SKM-1 (cell line): ENCODE results near the gene NUAK2.
A peak's percentile ranks its signal among the peaks of the same experiment; 100 is the strongest.

Experiments used
- DNase-seq: peaks from one replicate; lab custom pipeline; 2025; ENCODE audit not compliant: unreplicated experiment; lab: John Stamatoyannopoulos, UW

The NUAK2 gene

GRCh38 chr1:205275916-205276688, 45.4 kb downstream of the NUAK2 start:
- no peak for DNase-seq

DNA sequence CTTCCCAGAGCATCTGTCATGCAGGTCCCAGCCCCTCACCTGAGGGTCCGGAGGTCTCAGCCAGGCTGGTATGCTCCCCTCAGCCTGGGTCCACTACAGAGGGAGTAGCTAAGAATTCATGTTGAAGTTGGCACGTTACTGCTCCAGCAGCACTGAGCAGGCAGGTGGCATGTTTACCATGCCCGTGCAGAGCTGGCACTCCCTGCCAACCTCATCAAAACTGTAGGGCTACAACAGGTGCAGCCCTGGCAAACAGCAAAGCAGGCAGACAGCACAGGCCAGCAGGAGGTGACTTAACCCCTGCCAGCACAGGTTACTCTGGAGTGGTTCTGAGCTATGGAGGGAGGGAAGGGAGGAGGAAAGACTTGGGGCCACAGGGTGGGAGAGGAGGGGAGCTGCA, 46.4 kb downstream of the NUAK2 start:
- DNase-seq, result no peak

DNA sequence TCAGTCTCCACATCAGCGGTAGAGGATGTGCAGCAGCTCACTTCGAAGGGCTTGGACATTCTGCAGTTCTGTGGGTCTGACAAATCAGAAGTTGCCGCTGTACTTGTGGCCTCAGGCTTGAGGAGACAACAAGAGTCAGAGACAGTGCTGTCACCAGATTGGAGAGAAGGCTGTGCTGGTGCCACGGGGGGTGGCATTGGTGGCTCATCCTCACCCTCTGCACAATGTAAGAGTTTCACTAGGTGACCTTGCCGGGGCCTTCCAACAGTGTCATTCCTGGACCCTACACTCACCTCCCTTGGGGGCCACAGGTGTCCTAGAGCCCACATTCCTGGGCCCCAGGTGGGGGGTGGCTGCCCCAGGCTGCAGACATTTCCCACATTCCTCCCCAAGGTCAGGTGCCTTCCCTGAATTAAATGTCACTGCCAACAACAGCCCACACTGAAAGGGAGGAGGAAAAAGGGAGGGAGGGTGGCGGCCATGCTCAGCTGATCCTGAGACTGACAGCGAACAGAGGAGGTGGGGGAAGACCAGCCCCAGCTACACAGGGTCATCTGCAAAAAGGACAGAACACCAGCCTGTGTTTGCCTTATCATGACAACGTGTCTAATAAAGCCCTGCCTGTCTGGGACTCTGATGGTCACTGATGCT, 47.4 kb downstream of the NUAK2 start:
- DNase-seq, result no peak

- DNase-seq, result peak; percentile 75
Measured at GRCh38 chr1:205273551-205273982, 48.0 kb downstream of the NUAK2 start.

DNA sequence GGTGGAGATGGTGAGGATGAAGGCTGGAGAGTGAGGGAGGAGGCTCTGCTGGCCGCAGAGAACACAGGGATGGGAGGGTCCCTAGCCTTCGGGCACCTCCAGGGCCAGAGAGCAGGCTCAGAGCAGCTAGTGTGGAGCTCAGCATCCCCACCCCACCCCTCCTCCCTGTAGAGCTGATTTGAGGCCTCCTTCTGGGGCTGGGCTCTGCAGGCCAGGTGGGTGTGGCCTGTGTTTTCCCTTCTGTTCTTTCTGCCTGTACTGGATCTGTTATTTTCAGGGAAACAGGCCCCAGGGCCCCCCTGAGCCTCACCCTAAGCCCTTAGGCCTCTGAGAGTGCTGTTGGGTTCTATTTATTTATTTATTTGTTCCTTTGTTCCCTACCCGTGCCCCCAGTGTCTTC, 49.0 kb downstream of the NUAK2 start:
- no peak for DNase-seq

DNA sequence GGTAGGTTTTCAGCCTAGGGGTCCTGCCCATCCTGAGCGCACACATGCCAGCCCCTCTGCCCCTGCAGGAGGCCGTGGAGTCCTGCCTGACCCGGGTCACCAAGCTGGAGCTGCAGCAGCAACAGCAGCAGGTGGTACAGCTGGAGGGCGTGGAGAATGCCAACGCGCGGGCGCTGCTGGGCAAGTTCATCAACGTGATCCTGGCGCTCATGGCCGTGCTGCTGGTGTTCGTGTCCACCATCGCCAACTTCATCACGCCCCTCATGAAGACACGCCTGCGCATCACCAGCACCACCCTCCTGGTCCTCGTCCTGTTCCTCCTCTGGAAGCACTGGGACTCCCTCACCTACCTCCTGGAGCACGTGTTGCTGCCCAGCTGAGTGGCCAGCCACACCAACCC, 49.8 kb downstream of the NUAK2 start:
- no peak for DNase-seq

- no peak for DNase-seq
Measured at GRCh38 chr1:205271277-205271676, 50.3 kb downstream of the NUAK2 start.

DNA sequence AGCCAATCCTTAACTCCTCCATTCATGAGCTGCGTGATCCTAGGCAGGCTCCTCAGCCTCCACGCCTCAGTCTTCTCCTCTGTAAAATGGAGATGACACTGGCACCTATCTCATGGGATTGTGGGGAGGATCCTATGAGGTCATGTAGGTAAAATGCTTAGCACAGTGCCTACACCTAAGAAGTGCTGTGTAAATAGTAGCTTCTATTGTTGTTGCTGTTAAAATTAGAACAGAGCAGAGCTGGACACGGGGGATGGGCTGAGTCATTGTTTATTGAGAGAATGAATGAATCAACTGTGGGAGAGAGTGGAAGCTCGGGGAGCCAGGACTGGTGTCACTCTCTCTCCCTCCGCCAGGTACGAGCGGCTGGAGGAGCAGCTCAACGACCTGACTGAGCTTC, 50.8 kb downstream of the NUAK2 start:
- DNase-seq, result no peak

GRCh38 chr1:205270271-205270670, 51.3 kb downstream of the NUAK2 start:
- DNase-seq, result no peak

GRCh38 chr1:205269711-205270110, 51.8 kb downstream of the NUAK2 start:
- no peak for DNase-seq

- DNase-seq, result no peak
Measured at GRCh38 chr1:205268846-205269680, 52.5 kb downstream of the NUAK2 start.

DNA sequence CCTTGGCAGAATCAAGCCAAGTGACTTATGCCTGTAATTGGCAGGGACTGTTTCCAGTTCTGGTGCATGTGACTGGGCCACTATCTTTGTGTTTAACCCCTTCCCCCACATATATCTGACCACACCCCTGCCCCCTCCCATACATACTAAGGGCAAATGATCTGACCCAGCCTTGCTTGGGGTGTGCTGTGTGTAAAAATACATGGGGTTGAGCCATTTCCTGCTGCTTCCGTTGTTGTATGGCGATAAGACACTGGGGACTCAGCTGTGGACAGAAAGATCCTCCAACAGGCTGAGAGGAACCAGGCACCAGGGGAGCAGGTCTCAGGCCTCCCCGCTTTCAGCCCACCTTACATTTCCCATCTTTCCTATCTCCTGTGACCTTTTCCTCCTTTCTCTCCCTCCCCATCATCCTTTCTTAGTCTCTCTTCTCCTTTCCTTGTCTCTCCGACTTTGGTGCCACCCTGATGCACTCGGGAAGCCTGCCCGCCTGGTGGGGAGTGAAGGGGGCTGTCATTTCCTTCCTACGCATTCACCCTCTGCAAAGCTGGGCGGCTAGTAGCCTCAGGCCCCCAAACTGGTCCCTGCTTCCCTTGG, 54.1 kb downstream of the NUAK2 start:
- no peak for DNase-seq

- DNase-seq, result no peak
Measured at GRCh38 chr1:205266611-205267305, 54.8 kb downstream of the NUAK2 start.

DNA sequence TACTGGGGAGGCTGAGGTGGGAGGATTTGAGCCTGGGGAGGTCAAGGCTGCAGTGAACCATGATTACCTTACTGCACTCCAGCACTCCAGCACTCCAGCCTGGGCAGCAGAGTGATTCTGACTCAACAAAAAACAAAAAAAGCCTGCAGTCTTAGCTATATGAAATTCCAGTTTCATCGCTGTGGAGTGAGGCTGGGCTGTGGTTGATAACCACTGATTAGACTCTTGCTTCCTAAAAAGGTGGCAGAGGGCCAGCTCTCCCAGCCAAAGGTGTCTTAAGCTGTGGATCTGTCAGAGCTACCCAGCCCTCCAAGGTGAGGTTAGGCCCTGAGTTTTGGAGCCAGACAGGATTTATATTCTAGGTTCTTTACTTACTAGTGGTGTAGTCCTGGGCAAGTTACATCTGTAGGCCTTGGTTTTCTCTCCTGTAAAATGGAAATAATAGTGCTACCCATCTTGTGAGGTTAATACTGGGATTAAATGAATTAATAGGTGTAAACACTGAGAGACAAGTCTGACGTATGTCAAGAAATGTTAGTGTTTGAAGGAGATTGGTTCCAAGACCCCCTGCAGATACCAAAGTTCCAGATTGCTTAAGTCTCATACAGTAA, 57.9 kb downstream of the NUAK2 start:
- no peak for DNase-seq

GRCh38 chr1:205262731-205263171, 58.8 kb downstream of the NUAK2 start:
- DNase-seq, result no peak

- no peak for DNase-seq
Measured at GRCh38 chr1:205261946-205262691, 59.4 kb downstream of the NUAK2 start.

GRCh38 chr1:205260948-205261732, 60.4 kb downstream of the NUAK2 start:
- peak; percentile 29 for DNase-seq

DNA sequence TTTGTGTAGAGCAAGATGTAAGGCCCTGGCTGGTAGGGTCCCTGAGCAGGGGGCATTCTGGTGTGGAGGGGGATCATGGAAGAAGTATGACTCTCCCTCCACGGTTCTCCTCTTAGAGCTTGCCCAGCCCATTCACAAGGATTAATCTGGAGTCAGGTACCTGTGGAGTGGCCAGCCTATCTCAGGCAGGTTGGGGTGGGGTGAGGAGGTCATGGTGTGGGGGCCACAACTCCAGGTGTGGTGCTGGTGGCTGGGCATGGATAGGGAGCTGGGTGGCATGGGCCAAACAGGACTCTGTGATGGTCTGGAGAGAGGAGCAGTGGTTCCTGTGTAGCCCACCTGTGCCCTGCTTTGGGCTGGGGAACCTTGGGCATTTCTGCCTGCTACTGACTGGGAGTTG, 61.5 kb downstream of the NUAK2 start:
- no peak for DNase-seq

DNA sequence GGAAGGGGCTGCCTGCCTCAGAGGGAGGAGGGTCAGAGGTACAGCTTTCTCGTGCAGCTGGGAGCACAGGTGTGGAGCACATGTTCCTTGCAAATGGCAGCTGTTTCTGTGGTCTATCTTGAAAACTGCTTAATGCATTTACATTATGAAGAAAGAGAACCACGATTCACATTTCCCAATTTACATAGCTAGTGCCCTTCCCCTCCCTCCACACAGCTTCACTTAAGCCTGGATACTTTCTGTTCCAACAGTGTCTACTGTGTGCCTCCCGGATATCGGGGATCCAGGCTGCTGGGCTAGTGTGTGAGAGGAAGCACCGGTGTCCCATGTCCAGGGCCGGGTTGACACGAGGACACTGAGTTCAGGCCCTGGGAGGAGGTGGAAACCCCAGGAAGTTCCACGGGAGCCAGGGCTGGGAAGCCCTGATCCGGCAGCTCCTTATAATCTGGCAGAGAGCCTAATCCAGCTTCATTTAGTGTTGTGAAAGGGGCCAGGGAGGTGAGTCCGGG, 62.2 kb downstream of the NUAK2 start:
- no peak for DNase-seq
